SK-N-SH (cell line): ENCODE results near the gene ETHE1. TPM values are rescaled to one million over a fixed set of nuclear protein-coding genes. Genes with fewer than 3 reads are reported as not detected.

Experiments
- CTCF ChIA-PET: fragments of 300-600, 350-600 bp; formaldehyde crosslinking; extraction: SDS; loops from one replicate; lab custom pipeline; 2021; lab: Yijun Ruan, JAX
- POLR2A ChIA-PET: fragments of 350-600 bp; sonication (Branson Sonifier 250); formaldehyde crosslinking; extraction: SDS; loops from one replicate; lab custom pipeline; 2020; ENCODE audit warnings: antibody characterized with exemption, inconsistent platforms; lab: Yijun Ruan, JAX
- DNase-seq: peaks from one replicate; pipeline ENCODE4 v3.0.0; 2012
- H2AFZ ChIP-seq: fragments of 200-600 bp; sonication (generic); 2 replicates; pipeline ENCODE4 v1.8.1; 2016; ENCODE audit warnings: antibody characterized with exemption, mild to moderate bottlenecking, low read depth
- H3F3A ChIP-seq: fragments of 200-600 bp; sonication (generic); replicated peaks from 2 replicates; pipeline ENCODE3; 2016; ENCODE audit warnings: antibody characterized with exemption, mild to moderate bottlenecking; ENCODE audit not compliant: insufficient read depth
- H3K27ac ChIP-seq, 2 experiments: fragments of 200-500 bp in 1 of 2; fragments of 200-600 bp in 1 of 2; sonication (Bioruptor generic) in 1 of 2; sonication (generic), shearing (Covaris generic) in 1 of 2; 2 replicates each; pipeline versions ENCODE4 v1.5.1 to v1.6.1; 2014 to 2016; ENCODE audit warnings: low read depth in 2 of 2, inconsistent platforms in 1 of 2, low read length in 1 of 2, mild to moderate bottlenecking in 1 of 2, mixed read lengths in 1 of 2
- H3K27me3 ChIP-seq: fragments of 200-600 bp; sonication (generic), shearing (Covaris generic); 2 replicates; pipeline ENCODE4 v1.6.1; 2016; ENCODE audit warnings: mixed run types; ENCODE audit not compliant: insufficient read depth
- H3K36me3 ChIP-seq, 2 experiments: fragments of 200-500 bp in 1 of 2; fragments of 200-600 bp in 1 of 2; sonication (Bioruptor generic) in 1 of 2; sonication (generic) in 1 of 2; replicated peaks in 1 of 2; 2 replicates each; pipeline versions ENCODE3 to v1.5.1; 2014 to 2016; ENCODE audit warnings: low read length in 1 of 2, mild to moderate bottlenecking in 1 of 2; ENCODE audit not compliant: insufficient read depth in 2 of 2, control insufficient read depth in 1 of 2
- H3K4me1 ChIP-seq, 2 experiments: fragments of 200-500 bp in 1 of 2; fragments of 200-600 bp in 1 of 2; sonication (Bioruptor generic) in 1 of 2; sonication (generic), shearing (Covaris generic) in 1 of 2; 2 replicates each; pipeline versions ENCODE4 v1.5.1 to v1.6.1; 2014 to 2016; ENCODE audit warnings: low read depth in 1 of 2, low read length in 1 of 2, mixed run types in 1 of 2; ENCODE audit not compliant: insufficient read depth in 2 of 2, control insufficient read depth in 1 of 2
- H3K4me2 ChIP-seq: fragments of 200-600 bp; sonication (generic), shearing (Covaris generic); 2 replicates; pipeline ENCODE4 v1.6.1; 2017; ENCODE audit warnings: mixed run types
- H3K4me3 ChIP-seq, 2 experiments: fragments of 200-500 bp in 1 of 2; fragments of 200-600 bp in 1 of 2; sonication (Bioruptor generic) in 1 of 2; sonication (generic), shearing (Covaris generic) in 1 of 2; 2 replicates each; pipeline versions ENCODE4 v1.5.1 to v1.8.1; 2014 to 2016; ENCODE audit warnings: low read depth in 2 of 2, inconsistent platforms in 1 of 2, low read length in 1 of 2, mild to moderate bottlenecking in 1 of 2, mixed read lengths in 1 of 2, moderate library complexity in 1 of 2
- H3K79me2 ChIP-seq: fragments of 200-600 bp; sonication (generic); 2 replicates; pipeline ENCODE4 v1.8.1; 2017; ENCODE audit warnings: mild to moderate bottlenecking; ENCODE audit not compliant: insufficient read depth
- H3K9ac ChIP-seq: fragments of 200-600 bp; sonication (generic); 2 replicates; pipeline ENCODE4 v1.6.1; 2017; ENCODE audit warnings: mixed run types
- H3K9me2 ChIP-seq: fragments of 200-600 bp; sonication (generic); 2 replicates; pipeline ENCODE4 v1.6.1; 2017; ENCODE audit warnings: mixed run types
- H3K9me3 ChIP-seq: fragments of 200-600 bp; sonication (generic); 2 replicates; pipeline ENCODE4 v1.6.1; 2017; ENCODE audit warnings: mixed run types, mild to moderate bottlenecking, moderate library complexity
- H4K20me1 ChIP-seq: fragments of 200-600 bp; sonication (generic); 2 replicates; pipeline ENCODE4 v1.6.1; 2017; ENCODE audit warnings: mild to moderate bottlenecking, mixed run types; ENCODE audit not compliant: insufficient read depth
- CHD2 ChIP-seq: fragments of 150-350 bp; IDR thresholded peaks from 2 replicates; pipeline ENCODE4 v1.6.1; 2018; ENCODE audit warnings: low read length; ENCODE audit not compliant: partially characterized antibody
- CTCF ChIP-seq: fragments of 200-600 bp; sonication (generic); IDR thresholded peaks from 2 replicates; pipeline ENCODE4 v1.6.1; 2017; ENCODE audit warnings: antibody characterized with exemption, mild to moderate bottlenecking, moderate library complexity
- ELF1 ChIP-seq: IDR thresholded peaks from 2 replicates; pipeline ENCODE4 v1.4.0; 2012
- EZH2phosphoT487 ChIP-seq: fragments of 200-600 bp; sonication (generic); IDR thresholded peaks from 2 replicates; pipeline ENCODE4 v1.6.1; 2017; ENCODE audit warnings: low read depth, mixed run types, mild to moderate bottlenecking, antibody characterized with exemption, moderate library complexity, borderline replicate concordance
- FOSL2 ChIP-seq: IDR thresholded peaks from 2 replicates; pipeline ENCODE4 v1.4.0; 2012; ENCODE audit warnings: low read depth, mild to moderate bottlenecking, moderate library complexity, borderline replicate concordance
- FOXJ3 ChIP-seq: sonication (generic); formaldehyde crosslinking; IDR thresholded peaks from 2 replicates; pipeline ENCODE4 v1.5.1; 2020; ENCODE audit warnings: mild to moderate bottlenecking, missing genetic modification reagents
- MXI1 ChIP-seq: IDR thresholded peaks from 2 replicates; pipeline ENCODE4 v1.6.1; 2012; ENCODE audit warnings: mild to moderate bottlenecking, low read depth, low read length, improper control_type of control experiment
- RAD21 ChIP-seq: IDR thresholded peaks from 2 replicates; pipeline ENCODE4 v1.6.1; 2012; ENCODE audit warnings: mild to moderate bottlenecking, low read length
- RFX5 ChIP-seq: IDR thresholded peaks from 2 replicates; pipeline ENCODE4 v1.6.1; 2012; ENCODE audit warnings: mild to moderate bottlenecking, improper control_type of control experiment, low read length
- RXRA ChIP-seq: IDR thresholded peaks from 2 replicates; pipeline ENCODE4 v1.4.0; 2012; ENCODE audit warnings: low read depth, mild to moderate bottlenecking, borderline replicate concordance
- SIN3A ChIP-seq: IDR thresholded peaks from 2 replicates; pipeline ENCODE4 v1.6.1; 2012; ENCODE audit warnings: low read depth, mild to moderate bottlenecking, low read length, moderate library complexity, borderline replicate concordance
- TCF12 ChIP-seq: IDR thresholded peaks from 2 replicates; pipeline ENCODE4 v1.4.0; 2012
- TEAD4 ChIP-seq: IDR thresholded peaks from 2 replicates; pipeline ENCODE4 v1.4.0; 2012; ENCODE audit warnings: mild to moderate bottlenecking, borderline replicate concordance; ENCODE audit not compliant: insufficient read depth
- USF2 ChIP-seq: fragments of 150-350 bp; IDR thresholded peaks from 2 replicates; pipeline ENCODE4 v1.6.1; 2017; ENCODE audit warnings: antibody characterized with exemption, low read length, low read depth, borderline replicate concordance
- YY1 ChIP-seq: IDR thresholded peaks from 2 replicates; pipeline ENCODE4 v1.4.0; 2012; ENCODE audit warnings: low read depth, mild to moderate bottlenecking
- ZBTB33 ChIP-seq: IDR thresholded peaks from 2 replicates; pipeline ENCODE4 v1.4.0; 2012; ENCODE audit warnings: low read depth, borderline replicate concordance
- WGBS: methylation state at CpG from one replicate; pipeline ENCODE4 v1.1.6; 2017; ENCODE audit warnings: low lambda C conversion rate; 5-methylcytosine and 5-hydroxymethylcytosine counted together
- polyA plus RNA-seq, 3 experiments: library from polyadenylated mRNA; depleted of rRNA; stranded (reverse); fragments of >200 nt; gene quantifications; 2 replicates each; pipeline ENCODE4 v1.2.3, GENCODE V29; 2012
- TF ChIP-seq, protein P1 (sequence below): IDR thresholded peaks from 2 replicates; pipeline ENCODE4 v1.6.1; 2012; ENCODE audit warnings: mild to moderate bottlenecking, low read depth, low read length, moderate library complexity
- TF ChIP-seq, protein P2 (sequence below): fragments of 150-350 bp; IDR thresholded peaks from 2 replicates; pipeline ENCODE4 v1.6.1; 2016; ENCODE audit warnings: mild to moderate bottlenecking, low read depth, low read length

Gene ETHE1
- polyA plus RNA-seq, 1 of the 3 experiments (the other 2 are of a cell fraction) = 86.2 TPM

GRCh38 chr19:43479226-43479625 is 47.8 kb downstream of the ETHE1 start (continued):
- TF ChIP-seq, protein P1, sequence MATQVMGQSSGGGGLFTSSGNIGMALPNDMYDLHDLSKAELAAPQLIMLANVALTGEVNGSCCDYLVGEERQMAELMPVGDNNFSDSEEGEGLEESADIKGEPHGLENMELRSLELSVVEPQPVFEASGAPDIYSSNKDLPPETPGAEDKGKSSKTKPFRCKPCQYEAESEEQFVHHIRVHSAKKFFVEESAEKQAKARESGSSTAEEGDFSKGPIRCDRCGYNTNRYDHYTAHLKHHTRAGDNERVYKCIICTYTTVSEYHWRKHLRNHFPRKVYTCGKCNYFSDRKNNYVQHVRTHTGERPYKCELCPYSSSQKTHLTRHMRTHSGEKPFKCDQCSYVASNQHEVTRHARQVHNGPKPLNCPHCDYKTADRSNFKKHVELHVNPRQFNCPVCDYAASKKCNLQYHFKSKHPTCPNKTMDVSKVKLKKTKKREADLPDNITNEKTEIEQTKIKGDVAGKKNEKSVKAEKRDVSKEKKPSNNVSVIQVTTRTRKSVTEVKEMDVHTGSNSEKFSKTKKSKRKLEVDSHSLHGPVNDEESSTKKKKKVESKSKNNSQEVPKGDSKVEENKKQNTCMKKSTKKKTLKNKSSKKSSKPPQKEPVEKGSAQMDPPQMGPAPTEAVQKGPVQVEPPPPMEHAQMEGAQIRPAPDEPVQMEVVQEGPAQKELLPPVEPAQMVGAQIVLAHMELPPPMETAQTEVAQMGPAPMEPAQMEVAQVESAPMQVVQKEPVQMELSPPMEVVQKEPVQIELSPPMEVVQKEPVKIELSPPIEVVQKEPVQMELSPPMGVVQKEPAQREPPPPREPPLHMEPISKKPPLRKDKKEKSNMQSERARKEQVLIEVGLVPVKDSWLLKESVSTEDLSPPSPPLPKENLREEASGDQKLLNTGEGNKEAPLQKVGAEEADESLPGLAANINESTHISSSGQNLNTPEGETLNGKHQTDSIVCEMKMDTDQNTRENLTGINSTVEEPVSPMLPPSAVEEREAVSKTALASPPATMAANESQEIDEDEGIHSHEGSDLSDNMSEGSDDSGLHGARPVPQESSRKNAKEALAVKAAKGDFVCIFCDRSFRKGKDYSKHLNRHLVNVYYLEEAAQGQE = no peak

- Histone ChIP-seq H3K9me3 (no peaks in the 10 kb centered on the region), H3K27me3 (no peaks in the 10 kb centered on the region), H3K4me1 (peaks cover 3 to 5% of the 10 kb centered on the region in 2 experiments; a peak in 2 of 4 replicates), H3K27ac (no peak overlapping the region), H3K9ac (no peak overlapping the region), H3K79me2 (no peaks in the 10 kb centered on the region), H2AFZ (no peak overlapping the region), H3K9me2 (no peaks in the 10 kb centered on the region), H3K4me2 (no peak overlapping the region), H4K20me1 (no peaks in the 10 kb centered on the region), H3K36me3 (no peaks in the 10 kb centered on the region), H3K4me3 (no peak overlapping the region), H3F3A (peaks cover 7% of the 10 kb centered on the region)
- ChIA-PET POLR2A (no interaction called here), CTCF (interaction anchor here (1.5 to 2.6 kb wide), 2 partner anchors 31 to 41 kb away, joined by 3 to 12 read pairs; no protein-coding TSS in a partner anchor)
- TF ChIP-seq FOSL2 (no peak), RFX5 (no peak), TCF12 (no peak), MXI1 (no peak), ZBTB33 (no peak), YY1 (no peak), RXRA (no peak), FOXJ3 (CRISPR knock-in tag) (no peak), TEAD4 (no peak), USF2 (no peak), SIN3A (no peak), ELF1 (no peak), EZH2phosphoT487 (no peak), CTCF (no peak), CHD2 (no peak), RAD21 (no peak)
- TF ChIP-seq, protein P2, sequence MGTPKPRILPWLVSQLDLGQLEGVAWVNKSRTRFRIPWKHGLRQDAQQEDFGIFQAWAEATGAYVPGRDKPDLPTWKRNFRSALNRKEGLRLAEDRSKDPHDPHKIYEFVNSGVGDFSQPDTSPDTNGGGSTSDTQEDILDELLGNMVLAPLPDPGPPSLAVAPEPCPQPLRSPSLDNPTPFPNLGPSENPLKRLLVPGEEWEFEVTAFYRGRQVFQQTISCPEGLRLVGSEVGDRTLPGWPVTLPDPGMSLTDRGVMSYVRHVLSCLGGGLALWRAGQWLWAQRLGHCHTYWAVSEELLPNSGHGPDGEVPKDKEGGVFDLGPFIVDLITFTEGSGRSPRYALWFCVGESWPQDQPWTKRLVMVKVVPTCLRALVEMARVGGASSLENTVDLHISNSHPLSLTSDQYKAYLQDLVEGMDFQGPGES = no peak
- 82% methylated on average over 3 of the region's 3 CpGs for WGBS
- no peak for DNase-seq
Measured at GRCh38 chr19:43478323-43478722, 48.7 kb downstream of the ETHE1 start.
